ENCODE results near the gene FAM135A.
"Not testable (repeated sequence)": the region's sequence is repeated elsewhere in the genome, so short reads cannot be mapped to it uniquely, and the experiment has no call there.

Gene FAM135A

DNA sequence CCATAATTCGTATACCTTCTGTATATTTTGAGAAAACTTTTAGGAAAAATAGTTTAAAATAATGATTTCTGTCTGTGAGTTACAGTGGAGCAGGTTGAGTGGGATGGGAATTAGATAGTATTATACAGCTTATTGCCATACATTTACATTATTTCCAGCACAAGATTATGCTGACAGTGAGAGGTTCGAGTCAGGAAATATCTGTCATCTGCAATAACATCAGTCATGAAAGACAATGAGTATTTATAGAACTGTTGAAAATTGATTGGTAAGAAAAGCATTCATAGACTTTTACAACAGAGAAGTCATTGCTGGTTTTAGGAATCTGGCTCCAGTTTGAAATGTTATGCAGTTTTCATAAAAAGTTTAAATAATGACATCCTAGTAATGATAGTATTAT is 45.9 kb downstream of the FAM135A start:
- no peak for DNase-seq (ENCODE audit: low read depth in 2 of 2)

DNA sequence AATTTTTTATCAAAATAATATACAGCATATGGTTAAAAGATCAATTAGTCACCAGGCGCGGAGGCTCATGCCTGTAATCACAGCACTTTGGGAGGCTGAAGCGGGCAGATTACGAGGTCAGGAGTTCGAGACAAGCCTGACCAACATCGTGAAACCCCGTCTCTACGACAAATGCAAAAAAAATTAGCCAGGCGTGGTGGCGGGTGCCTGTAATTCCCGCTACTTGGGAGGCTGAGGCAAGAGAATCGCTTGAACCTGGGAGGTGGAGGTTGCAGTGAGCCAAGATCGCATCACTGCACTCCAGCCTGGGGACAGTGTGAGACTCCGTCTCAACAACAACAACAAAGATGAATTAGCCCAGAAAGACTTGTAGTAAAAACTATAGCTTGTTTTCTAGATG is 46.4 kb downstream of the FAM135A start:
- not testable (repeated sequence) for DNase-seq (ENCODE audit: low read depth in 2 of 2)

DNA sequence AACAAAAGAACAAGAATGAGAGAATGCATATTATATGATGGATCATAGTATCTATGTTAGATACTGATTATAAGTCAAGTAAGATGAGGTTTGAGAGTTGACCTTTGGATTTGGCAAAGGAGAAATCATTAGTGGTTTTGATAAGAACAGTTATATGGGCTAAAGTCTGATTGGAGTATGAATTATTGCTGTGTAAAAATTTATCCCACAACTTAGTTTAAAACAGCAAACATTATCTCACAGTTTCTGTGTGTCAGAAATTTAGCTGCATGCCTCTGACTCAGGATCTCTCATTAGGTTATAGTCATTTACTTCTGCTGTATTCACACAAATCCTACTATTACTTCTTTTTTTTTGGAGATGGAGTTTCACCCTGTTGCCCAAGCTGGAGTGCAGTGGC is 56.7 kb downstream of the FAM135A start:
- no peak for DNase-seq (ENCODE audit: low read depth in 2 of 2)

DNA sequence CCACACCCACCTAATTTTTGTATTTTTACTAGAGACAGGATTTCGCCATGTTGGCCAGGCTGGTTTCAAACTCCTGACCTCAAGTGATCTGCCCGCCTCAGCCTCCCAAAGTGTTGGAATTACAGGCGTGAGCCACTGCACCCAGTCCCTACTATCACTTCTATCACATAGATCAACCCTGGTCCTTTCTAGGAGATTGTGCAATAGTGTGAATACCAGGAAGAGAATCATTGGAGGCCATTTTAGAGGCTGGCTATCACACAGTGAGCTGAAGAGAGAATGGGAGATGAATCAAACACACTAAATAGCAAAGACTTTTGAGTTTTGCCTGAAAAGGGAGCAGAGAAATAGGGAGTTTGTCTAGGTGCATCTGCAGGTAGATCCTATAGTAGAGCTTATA is 57.2 kb downstream of the FAM135A start:
- not testable (repeated sequence) for DNase-seq (ENCODE audit: low read depth in 2 of 2)

DNA sequence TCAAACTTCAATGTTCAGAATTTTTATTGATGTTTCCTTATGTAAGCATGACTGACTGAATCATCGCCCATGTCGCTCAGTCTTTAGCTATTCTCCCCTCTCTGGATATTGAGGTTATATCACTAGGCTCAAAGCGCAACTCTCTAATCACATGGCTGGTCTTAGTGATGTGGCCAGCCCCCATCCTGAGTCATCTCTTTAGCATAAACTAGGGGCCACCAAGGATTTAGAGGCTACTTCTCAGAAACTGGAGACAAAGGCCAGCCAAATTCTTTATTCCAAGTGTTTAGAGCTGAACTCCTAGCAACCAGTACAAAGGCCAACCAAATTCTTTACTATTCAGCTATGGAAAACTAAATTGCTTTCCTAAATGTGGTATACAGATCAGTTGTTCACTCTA is 61.4 kb downstream of the FAM135A start:
- DNase-seq (ENCODE audit: low read depth in 2 of 2) = no peak

DNA sequence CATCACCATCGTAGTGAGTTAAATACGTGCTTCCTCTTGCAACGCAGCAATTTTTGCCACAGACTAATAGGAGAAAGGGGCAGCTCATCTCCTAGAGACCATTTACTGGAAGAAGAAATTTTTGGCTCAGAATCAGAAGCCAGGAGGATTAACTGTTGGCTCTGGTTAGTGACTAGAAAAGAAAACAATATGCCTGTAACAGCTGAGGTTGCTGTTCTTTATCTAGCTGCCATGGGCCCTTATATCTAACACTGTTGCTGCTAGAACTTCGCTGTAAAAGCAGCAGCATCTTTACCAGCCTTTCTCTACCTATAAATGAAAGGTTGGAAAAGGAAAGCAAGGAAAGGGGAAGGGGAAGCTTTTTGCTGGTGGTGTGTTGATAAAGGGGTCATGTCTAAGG is 65.9 kb downstream of the FAM135A start:
- no peak for DNase-seq (ENCODE audit: low read depth in 2 of 2)

DNA sequence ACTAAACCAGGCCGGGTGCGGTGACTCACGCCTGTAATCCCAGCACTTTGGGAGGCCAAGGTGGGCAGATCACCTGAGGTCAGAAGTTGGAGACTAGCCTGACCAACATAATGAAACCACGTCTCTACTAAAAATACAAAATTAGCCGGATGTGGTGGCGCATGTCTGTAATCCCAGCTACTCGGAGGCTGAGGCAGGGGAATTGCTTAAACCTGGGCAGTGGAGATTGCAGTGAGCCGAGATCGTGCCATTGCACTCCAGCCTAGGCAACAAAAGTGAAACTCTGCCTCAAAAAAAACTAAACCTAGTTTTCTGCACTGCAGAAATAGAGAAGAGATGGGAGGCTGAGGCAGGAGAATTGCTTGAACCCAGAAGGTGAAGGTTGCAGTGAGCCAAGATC is 73.3 kb downstream of the FAM135A start:
- DNase-seq (ENCODE audit: low read depth in 2 of 2) = not testable (repeated sequence)

DNA sequence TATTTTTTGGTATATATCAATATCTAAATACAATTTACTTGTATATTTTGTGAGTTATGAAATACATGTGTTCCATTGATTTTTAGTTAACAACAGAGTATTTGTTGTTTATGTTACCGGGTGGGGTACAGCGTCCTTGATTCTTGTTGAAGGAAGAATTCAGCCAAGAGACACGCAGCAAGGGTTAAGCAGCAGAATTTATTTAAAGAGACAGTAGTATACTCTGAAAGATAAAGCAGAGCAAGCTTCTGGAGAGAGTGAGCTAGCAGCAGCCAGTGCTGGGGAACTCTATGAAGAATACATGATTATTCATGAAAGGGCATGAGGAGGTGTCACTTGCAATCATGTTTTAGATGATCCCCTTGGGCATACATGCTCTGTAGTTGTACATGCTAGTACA is 76.1 kb downstream of the FAM135A start:
- no peak for DNase-seq (ENCODE audit: low read depth in 2 of 2)

DNA sequence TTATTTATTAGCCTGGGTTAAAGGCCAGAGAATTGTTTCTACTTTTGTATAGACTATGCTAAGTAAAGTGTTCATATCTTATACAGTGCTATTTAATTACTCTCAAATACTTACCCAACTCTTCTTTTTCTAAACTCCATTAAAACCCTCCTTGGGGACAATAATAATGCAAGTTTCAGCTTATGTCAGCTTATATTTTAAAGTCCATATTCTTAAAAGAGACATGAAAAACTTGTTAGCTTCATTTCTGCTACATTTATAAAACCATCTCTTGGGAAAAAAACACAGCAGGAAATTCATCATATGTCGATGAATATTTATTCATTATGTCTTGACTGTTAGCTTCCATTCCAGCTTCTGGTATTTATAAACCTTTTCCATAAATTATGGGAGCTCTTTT is 81.5 kb downstream of the FAM135A start:
- no peak for DNase-seq (ENCODE audit: low read depth in 2 of 2)

DNA sequence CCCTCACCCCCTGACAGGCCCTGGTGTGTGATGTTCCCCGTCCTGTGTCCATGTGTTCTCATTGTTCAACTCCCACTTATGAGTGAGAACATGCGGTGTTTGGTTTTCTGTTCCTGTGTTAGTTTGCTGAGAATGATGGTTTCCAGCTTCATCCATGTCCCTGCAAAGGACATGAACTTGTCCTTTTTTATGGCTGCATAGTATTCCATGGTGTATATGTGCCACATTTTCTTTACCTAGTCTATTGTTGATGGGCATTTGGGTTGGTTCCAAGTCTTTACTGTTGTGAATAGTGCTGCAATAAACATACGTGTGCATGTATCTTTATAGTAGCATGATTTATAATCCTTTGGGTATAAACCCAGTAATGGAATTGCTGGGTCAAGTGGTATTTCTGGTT is 82.5 kb downstream of the FAM135A start:
- not testable (repeated sequence) for DNase-seq (ENCODE audit: low read depth in 2 of 2)

DNA sequence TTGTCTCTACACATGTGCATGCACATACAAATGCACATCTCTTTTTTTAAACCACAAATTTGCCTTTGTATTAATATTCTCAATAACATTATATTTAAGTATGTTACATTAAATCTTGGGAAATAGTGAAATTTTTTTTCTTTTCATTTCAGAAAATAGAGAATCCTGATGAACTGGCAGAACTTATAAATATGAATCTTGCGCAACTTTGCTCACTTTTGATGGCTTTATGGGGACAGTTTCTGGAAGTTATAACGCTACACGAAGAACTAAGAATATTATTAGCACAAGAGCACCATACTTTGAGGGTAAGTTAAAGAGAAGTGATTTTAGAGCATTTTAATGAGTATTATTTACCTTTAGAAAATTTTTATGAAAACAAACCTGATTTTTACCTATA is 89.2 kb downstream of the FAM135A start:
- no peak for DNase-seq (ENCODE audit: low read depth in 2 of 2)

DNA sequence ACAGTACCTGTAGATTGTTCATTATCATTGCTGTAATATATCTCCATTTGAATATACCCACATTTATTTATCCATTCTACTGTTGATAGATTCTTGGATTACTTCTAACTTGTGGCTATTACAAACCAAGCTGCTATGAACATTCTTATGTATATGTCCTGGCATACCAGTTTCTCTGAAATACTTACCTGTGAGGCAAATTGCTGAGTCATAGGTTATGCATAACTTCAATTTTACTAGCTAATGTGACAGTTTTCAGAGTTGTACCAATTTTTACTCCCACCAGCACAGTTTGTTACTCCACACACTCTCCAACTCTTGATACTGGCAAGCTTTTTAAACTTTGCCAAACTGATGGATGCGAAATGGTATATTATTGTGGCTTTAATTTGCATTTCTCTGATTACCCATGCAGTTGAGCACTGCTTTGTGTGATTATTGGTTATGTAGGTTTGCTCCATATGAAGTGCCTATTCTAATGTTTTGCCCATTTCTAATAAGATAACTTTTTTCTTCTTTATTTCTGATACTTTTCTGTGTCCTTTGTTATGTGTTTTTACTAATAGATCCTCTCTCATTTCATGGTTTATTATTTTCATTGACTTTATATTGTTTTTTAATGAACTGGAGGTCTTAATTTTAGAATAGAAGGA is 90.6 kb downstream of the FAM135A start:
- no peak for DNase-seq (ENCODE audit: low read depth in 2 of 2)

DNA sequence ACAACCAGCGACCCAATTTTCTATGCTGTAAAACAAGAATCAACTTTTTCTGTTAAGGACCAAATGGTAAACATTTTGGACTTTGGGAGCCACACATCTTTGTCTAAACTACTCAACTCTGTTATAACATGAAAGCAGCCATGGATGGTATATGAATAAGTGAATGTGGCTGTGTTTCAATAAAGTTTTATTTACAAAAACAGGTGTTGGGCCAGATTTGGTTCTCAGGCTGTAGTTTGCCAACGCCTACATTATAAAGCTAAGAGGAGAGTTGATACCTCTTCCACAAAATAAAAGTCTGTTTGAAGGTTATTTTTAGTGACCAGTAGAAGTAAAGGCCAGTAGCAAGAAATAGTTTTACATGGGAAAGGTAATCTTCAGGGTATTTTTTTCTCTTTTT is 93.0 kb downstream of the FAM135A start:
- no peak for DNase-seq (ENCODE audit: low read depth in 2 of 2)

DNA sequence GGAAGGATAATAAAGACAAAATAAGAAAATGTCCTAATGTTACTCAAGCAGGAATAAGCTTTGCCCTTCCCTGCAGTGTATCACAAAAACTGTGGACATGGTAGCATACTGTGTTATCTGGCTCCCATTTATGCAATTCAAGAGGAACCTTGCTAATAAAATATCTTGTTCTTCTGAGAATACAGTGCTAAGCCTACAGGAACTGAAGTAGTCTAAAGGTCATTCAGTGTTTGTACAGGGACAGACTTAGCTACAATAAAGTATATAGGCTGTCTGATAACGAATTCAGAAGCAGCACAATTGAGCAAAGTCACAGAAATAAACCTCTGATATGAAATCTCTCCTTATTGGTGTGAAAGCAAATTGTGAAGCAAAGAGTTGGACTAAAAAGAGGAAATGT is 93.9 kb downstream of the FAM135A start:
- DNase-seq (ENCODE audit: low read depth in 2 of 2) = no peak

DNA sequence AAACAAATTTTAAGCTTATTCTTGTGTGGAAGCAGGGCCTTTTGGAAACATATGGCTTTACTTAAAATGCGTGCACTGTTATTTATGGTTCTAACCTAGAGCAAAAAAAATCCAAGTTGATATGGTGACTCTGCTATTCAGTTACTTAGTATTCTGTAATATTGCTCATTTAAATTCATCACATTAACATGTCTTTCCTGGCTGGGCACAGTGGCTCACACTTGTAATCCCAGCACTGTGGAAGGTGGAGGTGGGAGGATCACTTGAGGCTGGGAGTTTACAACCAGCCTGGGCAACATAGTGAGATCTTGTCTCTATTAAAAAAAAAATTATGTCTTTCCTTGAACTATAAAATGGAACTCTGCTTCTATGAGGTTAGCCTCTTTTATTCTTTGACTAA is 95.6 kb downstream of the FAM135A start:
- no peak for DNase-seq (ENCODE audit: low read depth in 2 of 2)

DNA sequence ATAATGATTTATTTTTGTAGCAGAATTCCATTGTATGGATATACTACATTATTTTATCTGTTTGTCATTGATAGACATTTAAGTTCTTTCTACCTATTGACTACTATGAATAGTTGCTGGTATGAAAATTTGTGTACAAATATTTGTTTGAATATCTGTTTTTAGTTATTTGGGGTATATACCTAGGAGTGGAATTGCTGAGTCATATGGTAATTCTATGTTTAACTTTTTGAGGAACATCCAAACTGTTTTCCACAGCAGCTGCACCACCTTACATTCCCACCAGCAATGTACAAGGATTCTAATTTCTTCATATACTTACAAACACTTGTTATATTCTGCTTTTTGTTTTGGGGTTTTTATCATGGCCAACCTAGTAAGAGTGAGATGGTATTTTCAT is 97.3 kb downstream of the FAM135A start:
- no peak for DNase-seq (ENCODE audit: low read depth in 2 of 2)

DNA sequence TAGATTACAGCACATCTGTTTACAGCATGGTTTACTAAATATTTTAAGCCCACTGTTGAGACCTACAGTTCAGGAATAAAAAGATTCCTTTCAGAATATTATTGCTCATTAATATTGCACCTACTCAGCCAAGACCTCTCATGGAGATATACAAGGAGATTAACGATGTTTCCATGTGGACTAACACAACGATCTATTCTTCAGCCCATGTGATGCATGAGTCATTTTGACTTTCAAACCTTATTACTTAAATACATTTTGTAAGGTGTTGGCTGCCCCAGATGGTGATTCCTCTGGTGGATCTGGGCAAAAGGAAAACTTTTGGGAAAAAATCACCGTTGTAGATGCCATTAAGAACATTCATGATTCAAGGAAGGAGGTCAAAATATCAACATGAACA is 105.4 kb downstream of the FAM135A start:
- DNase-seq (ENCODE audit: low read depth in 2 of 2) = no peak

DNA sequence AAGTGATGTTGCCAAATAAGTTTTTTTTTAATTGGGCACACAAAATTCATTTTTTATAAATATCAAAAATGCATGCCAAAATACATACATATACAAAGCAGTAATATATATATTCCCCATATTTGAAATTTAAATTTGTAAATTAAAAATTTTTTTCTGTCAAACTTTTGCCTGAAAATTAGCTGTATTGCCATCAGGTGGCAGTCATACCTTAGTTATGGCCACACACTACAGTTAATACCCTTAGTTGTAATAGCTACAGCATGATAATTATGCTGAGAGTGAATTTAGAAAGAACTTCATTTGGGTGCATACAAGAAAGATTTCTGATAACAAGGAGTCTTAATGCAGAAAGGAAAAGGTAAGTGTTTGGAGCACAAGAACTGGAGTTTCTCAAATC is 107.3 kb downstream of the FAM135A start:
- no peak for DNase-seq (ENCODE audit: low read depth in 2 of 2)

DNA sequence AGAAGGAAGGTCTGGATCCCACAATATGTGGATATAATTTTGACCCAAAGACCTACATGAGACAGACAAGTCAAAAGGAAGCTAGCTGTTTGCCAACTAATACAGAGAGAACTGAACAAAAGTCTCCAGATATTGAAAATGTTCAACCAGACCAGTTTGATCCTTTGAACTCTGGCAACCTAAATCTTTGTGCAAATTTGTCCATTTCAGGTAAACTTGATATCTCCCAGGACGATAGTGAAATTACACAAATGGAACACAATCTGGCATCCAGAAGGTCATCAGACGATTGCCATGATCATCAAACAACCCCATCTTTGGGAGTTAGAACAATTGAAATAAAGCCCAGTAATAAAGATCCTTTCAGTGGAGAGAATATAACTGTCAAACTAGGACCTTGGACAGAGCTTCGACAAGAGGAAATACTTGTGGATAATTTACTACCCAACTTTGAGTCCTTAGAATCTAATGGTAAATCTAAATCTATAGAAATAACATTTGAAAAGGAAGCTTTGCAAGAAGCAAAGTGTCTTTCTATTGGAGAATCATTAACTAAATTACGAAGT is 111.5 kb downstream of the FAM135A start:
- DNase-seq (ENCODE audit: low read depth in 2 of 2) = no peak

DNA sequence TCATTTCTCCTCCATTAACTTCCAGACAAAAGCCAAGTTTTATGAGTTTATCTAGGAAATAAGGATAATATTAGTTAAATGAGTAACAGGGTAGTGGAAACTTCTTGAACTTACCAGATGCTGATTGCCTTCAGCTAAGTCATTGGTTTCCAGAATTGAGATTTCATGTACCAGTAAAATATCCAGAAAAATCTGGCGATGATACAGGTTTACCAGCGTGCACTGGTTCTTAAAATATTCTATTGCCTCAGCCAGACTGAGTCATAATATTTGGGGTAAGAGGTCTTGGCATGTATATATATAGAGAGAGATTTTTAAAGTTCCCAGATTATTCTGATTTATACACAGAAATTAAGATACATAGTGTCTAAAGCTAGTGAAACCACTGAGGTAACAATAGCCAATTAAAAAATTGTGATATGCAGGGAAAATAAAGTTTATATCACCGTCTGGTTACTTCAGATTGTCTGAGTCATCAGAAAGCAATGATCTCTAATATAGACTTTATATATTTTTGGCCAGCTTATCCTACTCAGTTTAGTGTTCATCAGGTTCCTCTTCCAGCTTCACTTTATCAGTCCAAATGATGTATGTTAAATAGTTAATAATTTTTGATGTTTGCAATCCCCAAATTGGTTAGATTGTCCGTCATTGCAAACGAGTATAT is 113.9 kb downstream of the FAM135A start:
- DNase-seq (ENCODE audit: low read depth in 2 of 2) = no peak

DNA sequence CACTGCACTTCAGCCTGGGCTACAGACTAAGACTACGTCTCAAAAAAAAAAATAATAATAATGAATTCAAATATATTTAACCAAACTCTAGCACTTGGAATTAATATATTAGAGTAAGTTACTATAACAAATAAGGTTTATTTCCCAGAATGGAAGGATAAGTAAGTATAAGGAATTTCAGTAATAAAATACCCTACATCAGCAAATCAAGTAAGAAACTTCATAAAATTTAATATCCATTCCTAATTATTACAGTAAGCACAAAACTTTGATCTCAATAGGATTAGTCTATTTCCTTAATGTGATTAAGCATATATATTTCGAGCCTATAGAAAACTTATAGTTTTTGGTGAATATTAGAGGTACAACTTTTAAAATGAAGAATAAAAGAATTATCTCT is 116.7 kb downstream of the FAM135A start:
- no peak for DNase-seq (ENCODE audit: low read depth in 2 of 2)

DNA sequence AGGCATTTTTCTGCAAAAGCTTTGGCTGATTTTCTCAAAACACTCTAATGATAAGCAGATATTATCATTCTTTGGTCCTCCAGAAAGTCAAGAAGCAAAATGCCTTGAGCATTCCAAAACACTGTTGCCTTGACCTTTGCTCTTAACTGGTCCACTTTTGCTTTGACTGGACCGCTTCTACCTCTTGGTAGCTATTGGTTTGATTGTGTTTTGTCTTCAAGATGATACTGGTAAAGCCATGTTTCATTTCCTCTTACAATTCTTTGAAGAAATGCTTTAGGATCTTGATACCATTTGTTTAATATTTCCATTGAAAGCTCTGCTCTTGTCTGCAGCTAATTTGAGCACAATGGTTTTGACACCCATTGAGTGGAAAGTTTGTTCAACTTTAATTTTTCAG is 117.8 kb downstream of the FAM135A start:
- no peak for DNase-seq (ENCODE audit: low read depth in 2 of 2)

DNA sequence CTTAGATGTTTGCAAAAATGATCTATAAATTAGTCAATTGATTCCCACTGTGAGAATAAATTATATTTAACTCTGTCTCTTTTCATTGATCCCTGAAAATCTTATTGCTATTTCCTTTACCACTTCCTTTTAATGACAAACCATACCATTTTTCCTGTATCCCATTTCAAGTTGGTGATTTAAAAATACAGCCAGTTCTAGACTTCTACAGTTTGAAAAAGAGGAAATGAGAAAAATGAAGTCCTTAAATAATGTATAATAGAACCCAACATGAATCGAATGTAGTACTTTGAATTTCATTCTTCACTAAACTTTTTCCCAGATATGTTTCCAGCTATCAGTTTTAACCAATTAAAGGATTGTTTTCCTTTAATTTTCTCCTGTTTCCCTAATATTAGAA is 124.0 kb downstream of the FAM135A start:
- no peak for DNase-seq (ENCODE audit: low read depth in 2 of 2)

DNA sequence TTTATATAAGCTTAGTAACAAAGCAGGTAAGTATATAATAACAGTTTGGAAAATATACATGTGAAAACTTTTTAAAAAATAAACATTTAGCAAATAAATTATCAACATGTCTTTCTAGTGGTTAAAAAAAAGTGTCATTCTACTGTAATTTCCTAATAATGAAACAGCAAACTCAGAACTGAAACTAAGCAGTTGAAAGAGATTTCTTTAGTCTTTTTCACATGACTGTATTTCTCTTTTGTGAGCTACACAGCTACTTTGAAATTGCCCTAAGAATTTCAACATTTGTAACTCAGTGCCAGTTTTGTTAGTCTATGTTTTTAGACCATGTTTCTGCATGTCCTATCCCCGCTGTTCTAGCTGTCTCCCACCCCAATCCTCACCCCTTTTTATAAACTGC is 125.1 kb downstream of the FAM135A start:
- DNase-seq (ENCODE audit: low read depth in 2 of 2) = no peak
